Nephron (organoid): ENCODE results near the gene LRRC15.

ENCODE experiments used
- H3K27ac Mint-ChIP-seq, 3 experiments: 2 replicates each; pipeline ENCODE4 v1.8.0; 2020; ENCODE audit warnings: mixed read lengths in 3 of 3, mild to moderate bottlenecking in 2 of 3, moderate library complexity in 1 of 3
- H3K27me3 Mint-ChIP-seq: 2 replicates; pipeline ENCODE4 v1.8.0; 2021; ENCODE audit warnings: low read depth, mild to moderate bottlenecking, moderate library complexity, mixed read lengths
- H3K36me3 Mint-ChIP-seq: 2 replicates; pipeline ENCODE4 v1.8.0; 2020; ENCODE audit warnings: low read depth, mixed read lengths
- H3K4me1 Mint-ChIP-seq: 2 replicates; pipeline ENCODE4 v1.8.0; 2020; ENCODE audit warnings: mixed read lengths
- H3K4me3 Mint-ChIP-seq, 3 experiments: 2 replicates each; pipeline ENCODE4 v1.8.0; 2020; ENCODE audit warnings: mild to moderate bottlenecking in 3 of 3, mixed read lengths in 3 of 3, moderate library complexity in 2 of 3
- H3K9me3 Mint-ChIP-seq: 2 replicates; pipeline ENCODE4 v1.8.0; 2020; ENCODE audit warnings: mixed read lengths
- TF ChIP-seq, protein P1 (sequence below), 3 experiments: fragments of 200-600 bp; sonication (generic); IDR thresholded peaks; one replicate each; pipeline ENCODE4 v1.5.0; 2021; ENCODE audit warnings: antibody characterized with exemption in 3 of 3; ENCODE audit not compliant: unreplicated experiment in 3 of 3

The LRRC15 gene

DNA sequence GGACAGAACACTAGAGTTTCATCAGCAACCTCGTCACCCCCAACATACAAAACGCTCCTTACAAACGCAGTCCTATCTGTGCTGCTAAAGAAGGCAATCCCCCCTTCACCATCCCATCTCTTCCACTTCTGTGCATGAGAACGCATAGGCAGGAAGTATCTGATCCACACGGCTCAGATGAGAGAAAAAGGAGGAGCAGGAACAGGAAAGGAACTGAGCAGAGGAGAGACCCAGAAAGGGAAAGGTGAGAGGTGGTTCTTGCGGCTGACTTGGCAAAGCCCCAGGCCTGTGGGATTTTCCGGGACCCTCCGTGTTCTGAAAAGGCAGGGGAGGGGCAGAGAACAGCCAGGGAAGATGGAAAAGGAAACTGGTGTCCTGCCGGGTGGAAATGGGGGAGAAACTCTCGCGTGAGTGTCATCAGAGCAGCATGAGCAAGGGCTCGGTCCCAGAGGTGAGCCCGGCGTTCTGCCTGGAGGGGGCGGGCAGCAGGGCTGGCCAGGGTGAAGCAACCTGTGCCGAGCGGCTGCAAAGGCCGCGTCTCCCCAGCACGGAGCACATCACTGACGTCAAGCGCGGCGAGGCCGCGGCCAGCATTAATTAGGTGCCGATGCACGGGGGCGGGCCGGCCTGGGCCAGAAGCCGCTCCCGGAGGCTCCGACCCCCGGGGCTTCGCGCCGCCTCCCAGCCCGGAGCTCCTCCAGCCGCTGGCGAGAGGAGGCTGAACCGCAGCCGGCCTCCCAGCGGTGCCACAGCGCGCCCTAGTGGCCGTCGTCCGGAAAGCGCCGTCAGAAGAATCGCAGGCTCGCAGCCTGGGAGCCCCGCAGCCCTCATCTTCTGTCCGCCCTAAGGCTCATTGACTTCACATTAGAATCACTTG lies 54.2 kb downstream of the LRRC15 start:
- peak overlapping the region; percentile 76 to 81 (median 78) for H3K4me3 Mint-ChIP-seq

DNA sequence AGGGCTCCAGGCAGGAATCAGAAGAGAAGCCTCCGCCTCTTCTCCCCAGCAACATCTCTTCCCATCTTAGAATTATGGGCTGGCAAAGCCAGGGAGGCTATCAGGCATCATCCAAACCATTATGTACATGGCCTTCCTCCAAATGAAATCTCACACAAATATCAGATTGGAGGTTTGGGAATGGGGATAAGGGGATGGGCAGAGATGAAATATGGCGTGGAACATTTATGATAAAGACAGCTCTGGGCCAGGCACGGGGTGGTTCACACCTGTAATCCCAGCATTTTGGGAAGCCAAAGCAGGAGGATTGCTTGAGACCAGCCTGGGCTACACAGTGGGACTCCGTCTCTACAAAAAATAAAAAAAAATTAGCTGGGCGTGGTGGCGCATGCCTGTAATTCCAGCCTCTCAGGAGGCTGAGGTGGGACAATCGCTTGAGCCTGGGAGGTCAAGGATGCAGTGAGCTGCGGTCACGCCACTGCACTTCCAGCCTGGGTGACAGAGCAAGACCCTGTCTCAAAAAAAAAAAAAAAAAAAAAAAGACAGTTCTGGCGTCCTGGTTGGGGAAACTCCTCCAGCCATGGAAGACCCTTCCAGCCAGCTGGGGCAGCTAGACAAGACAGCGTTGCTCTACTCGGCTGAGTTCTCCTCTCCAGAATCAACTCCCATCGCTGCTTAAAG lies 55.0 kb downstream of the LRRC15 start:
- Mint-ChIP-seq H3K9me3 (peaks cover 11% of the 10 kb centered on the region), H3K27ac (peak overlapping the region; percentile 68 to 88 (median 79)), H3K27me3 (peaks cover 40% of the 10 kb centered on the region), H3K4me3 (peak overlapping the region; percentile 76 to 81 (median 78)), H3K36me3 (peaks cover 13% of the 10 kb centered on the region), H3K4me1 (peaks cover 46% of the 10 kb centered on the region)
- TF ChIP-seq, protein P1, sequence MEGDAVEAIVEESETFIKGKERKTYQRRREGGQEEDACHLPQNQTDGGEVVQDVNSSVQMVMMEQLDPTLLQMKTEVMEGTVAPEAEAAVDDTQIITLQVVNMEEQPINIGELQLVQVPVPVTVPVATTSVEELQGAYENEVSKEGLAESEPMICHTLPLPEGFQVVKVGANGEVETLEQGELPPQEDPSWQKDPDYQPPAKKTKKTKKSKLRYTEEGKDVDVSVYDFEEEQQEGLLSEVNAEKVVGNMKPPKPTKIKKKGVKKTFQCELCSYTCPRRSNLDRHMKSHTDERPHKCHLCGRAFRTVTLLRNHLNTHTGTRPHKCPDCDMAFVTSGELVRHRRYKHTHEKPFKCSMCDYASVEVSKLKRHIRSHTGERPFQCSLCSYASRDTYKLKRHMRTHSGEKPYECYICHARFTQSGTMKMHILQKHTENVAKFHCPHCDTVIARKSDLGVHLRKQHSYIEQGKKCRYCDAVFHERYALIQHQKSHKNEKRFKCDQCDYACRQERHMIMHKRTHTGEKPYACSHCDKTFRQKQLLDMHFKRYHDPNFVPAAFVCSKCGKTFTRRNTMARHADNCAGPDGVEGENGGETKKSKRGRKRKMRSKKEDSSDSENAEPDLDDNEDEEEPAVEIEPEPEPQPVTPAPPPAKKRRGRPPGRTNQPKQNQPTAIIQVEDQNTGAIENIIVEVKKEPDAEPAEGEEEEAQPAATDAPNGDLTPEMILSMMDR (IDR thresholded peaks at IDR 0.05; ENCODE audit: unreplicated experiment in 3 of 3) = no peak

More for the DNA sequence above, 54.2 kb downstream of the LRRC15 start:
- Mint-ChIP-seq H3K4me1 (peaks cover 38% of the 10 kb centered on the region), H3K27me3 (peaks cover 43% of the 10 kb centered on the region), H3K36me3 (peaks cover 13% of the 10 kb centered on the region), H3K9me3 (peaks cover 13% of the 10 kb centered on the region), H3K27ac (peak overlapping the region; percentile 68 to 88 (median 79))
- TF ChIP-seq, protein P1 (IDR thresholded peaks at IDR 0.05; ENCODE audit: unreplicated experiment in 3 of 3) = peak; percentile 92 to 98 (median 97)

DNA sequence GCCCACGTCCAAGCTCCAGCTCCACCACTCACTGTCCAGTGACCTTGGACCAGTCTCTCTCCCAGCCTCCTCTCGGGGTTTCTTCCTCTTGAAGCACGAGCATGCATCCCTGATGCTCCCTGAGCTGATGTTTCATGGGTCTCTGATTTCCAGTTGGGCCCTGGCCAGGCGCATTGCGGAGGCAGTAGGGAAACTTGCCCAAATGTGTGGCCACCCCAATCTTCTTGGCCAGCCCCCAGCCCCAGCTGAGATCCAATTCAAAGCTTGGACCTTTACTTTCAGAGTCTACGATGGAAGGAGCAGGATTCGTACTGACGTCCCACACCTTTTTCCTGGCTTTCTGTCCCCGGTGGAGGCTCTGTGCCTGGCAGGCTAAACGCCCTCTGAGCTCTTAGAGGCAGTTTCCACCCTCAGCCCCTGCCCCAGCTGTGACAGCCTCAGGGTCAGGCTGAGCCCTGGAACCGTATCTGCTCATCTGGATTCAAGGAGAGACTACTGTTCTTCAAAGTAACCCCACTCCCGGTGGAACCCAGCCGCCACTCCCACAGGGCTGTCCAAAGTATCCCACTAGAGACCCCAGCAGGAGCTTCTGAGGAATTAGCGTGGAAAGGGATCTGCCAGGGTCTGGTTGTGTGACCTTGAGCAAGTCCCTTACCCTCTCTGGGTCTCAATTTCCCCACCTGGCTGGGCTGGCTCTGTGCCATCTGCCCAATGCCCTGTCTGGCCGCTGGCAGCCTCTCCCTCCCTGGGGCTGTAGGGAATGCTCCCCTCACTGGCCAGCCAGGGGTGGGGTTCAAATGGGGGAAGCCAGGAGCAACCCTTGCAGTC lies 55.8 kb downstream of the LRRC15 start:
- Mint-ChIP-seq H3K4me3 (peak overlapping the region in 1 of 3 experiments; percentile 45), H3K36me3 (peaks cover 5% of the 10 kb centered on the region), H3K27ac (peak overlapping the region; percentile 68 to 81 (median 77)), H3K4me1 (peaks cover 53% of the 10 kb centered on the region), H3K9me3 (peaks cover 3% of the 10 kb centered on the region), H3K27me3 (peaks cover 33% of the 10 kb centered on the region)
- TF ChIP-seq, protein P1 (IDR thresholded peaks at IDR 0.05; ENCODE audit: unreplicated experiment in 3 of 3) = no peak

DNA sequence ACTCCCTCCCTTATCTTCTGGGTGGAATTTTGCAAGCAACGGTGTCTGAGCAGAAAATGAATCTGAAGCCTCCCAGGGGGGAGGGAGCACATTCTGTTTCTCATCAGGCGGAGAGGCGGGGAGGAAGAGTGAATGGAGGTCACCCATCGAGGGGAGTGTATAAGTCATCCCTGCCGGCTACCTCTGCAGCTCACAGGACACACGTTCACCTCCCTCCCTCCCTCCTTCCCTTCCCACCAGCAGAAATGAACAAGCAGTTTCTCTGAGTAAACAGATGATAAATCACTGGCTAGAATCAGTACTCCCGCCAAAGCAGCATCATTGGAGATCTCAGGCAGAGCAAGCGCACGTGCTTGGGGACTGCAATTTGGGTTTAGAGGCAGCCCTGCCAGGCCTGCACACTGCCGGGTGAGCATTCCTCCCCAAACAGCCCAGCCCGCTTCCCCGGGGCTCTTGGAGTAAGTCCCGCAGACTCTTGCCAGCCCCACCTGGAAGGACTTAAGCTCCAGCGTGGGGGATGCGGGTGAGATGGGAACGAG lies 56.7 kb downstream of the LRRC15 start:
- Mint-ChIP-seq H3K4me1 (peaks cover 59% of the 10 kb centered on the region), H3K36me3 (peaks cover 4% of the 10 kb centered on the region), H3K27me3 (peaks cover 36% of the 10 kb centered on the region), H3K27ac (peak overlapping the region; percentile 68 to 81 (median 77)), H3K9me3 (peaks cover 3% of the 10 kb centered on the region), H3K4me3 (peak overlapping the region; percentile 36 to 50 (median 45))
- TF ChIP-seq, protein P1 (IDR thresholded peaks at IDR 0.05; ENCODE audit: unreplicated experiment in 3 of 3) = no peak

DNA sequence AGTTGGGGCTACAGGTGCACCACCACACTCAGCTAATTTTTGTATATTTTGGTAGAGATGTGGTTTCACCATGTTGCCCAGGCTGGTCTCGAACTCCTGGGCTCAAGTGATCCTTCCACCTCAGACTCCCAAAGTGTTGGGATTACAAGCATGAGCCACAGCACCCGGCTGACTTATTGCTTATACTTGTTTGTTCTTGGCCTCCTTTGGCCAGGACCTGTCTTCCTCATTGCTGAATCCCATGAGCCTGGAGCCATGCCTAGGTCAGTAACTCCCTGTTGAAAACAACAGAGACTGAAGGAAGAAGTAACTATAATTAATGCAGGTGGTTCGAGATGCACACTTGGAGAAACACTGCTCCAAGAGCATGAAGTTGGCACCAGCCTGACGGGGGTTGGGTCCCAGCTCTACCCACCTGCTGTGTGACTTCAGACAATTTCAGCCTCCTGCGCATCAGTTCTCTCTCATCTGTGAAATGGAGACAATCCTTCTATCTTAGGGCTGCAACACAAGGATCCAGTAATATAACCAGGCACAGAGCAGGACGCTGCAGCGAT lies 57.3 kb downstream of the LRRC15 start:
- H3K36me3 Mint-ChIP-seq = no peaks in the 10 kb centered on the region
- H3K4me1 Mint-ChIP-seq = peaks cover 63% of the 10 kb centered on the region
- TF ChIP-seq, protein P1 (IDR thresholded peaks at IDR 0.05; ENCODE audit: unreplicated experiment in 3 of 3) = no peak
- H3K27me3 Mint-ChIP-seq = peaks cover 30% of the 10 kb centered on the region
- peak overlapping the region; percentile 68 to 81 (median 77) for H3K27ac Mint-ChIP-seq
- H3K9me3 Mint-ChIP-seq = no peaks in the 10 kb centered on the region
- peak overlapping the region; percentile 36 to 45 (median 38) for H3K4me3 Mint-ChIP-seq
